Measurements from ENCODE around the gene FLYWCH1.

Gene FLYWCH1

DNA sequence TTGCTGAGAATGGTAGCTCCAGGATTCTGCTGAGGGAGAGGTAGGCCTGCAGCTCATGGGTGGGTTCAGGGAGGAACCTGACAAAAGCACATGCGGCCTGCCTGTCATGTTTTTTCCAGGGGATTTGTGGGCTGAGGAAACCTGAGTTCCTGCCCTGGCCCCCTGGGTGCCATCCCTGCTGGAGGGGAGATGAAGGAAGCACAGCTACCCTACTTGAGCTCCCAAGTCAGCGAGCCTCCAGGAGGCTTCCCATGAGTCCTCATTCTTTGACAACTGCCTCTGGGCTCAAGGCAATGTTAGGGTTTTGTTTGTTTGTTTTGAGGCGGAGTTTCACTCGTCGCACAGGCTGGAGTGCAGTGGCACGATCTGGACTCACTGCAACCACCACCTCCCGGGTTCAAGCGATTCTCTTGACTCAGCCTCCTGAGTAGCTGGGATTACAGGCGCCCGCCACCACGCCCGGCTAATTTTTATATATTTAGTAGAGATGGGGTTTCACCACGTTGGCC lies 12.1 kb upstream of the FLYWCH1 start:
- no peak for DNase-seq

GRCh38 chr16:2900526-2901075 lies 11.1 kb upstream of the FLYWCH1 start:
- DNase-seq, result no peak

DNA sequence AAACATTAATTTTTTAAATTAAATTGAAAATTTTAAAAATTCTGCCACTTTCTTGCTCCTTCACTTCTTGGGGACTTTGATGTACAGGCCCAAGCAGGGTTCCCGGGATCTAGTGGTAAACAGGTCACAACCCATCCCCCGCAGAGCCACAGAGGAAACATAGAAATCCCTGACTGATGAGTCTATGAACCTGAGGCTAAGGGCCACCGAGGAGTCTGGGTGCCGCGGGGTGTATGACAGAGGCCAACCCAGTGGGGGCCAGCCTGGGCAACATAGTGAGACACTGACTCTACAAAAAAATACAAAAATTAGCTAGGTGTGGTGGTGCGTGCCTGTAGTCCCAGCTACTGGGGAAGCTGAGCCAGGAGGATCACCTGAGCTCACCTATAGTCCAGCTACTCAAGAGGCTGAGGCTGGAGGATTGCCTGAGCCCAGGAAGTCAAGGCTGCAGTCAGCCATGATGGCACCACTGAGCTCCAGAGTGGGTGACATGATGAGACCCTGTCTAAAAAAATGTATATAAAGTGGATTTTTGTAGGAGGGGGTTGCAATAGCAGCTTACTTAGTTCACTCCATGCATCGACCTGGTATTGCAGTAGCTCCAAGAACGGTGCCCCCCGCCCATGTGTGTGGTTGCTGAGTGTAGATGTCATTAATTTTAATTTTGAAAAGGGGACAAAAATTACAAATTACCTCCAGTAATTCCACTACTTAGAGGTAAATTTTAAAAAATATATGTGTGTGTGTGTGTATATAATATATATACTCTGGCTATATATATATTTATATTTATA lies 9.2 kb upstream of the FLYWCH1 start:
- DNase-seq, result no peak

- peak; percentile 87 for DNase-seq
These were observed 7.4 kb upstream of the FLYWCH1 start for GRCh38 chr16:2904100-2904921.

DNA sequence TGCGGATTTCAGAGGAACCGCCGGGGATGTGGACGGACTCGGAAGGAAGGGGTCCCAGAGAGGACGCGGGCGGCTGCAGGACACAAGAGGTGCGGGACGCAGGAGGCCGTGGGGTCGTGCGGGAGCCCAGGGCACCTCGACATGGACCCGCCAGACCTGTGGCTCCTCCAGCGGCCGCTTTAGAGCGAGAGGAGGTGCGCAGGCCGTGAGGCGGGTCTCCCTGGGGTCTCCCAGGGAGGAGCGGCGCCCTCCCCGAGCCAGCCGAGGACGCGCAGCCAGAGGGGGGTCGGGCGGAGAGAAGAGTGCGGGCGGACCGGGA lies 6.8 kb upstream of the FLYWCH1 start:
- no peak for DNase-seq

DNA sequence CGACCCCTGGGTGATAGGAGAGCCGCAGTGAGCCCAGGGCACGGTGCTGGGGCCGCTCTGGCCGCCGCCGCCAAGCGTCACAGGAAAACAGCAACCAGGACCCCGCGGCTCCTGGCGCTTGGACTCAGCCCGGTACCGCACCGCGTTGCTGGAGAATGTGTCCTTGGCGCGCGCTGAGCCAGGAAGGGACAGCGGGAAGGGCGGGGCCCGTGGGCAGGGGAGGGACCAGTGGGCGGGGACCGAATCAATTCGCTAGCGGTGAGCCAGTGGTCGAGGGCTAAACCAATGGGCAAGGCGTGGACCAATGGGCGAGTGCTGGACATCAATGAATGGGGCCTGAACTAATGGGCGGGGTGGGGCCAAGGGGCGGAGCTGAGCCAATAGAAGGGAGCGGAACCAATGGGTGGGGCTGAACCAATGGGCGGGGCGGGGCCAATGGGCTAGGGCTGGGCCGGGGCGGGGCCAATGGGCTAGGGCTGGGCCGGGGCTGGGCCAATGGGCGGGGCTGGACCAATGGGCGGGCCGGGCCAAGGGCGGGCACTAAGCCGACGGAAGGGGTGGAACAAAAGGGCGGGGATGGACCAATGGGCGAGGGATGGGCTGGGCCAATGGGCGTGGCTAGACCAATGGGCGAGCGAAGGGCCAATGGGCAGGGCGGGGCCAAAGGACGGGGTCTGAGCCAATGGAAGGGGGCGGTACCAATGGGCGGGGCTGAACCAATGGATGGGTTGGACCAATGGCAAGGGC lies 6.3 kb upstream of the FLYWCH1 start:
- peak; percentile 99 for DNase-seq

GRCh38 chr16:2905988-2906387 lies 5.7 kb upstream of the FLYWCH1 start:
- no peak for DNase-seq

- peak; percentile 33 for DNase-seq
These were observed 4.5 kb upstream of the FLYWCH1 start for GRCh38 chr16:2907084-2907753.

DNA sequence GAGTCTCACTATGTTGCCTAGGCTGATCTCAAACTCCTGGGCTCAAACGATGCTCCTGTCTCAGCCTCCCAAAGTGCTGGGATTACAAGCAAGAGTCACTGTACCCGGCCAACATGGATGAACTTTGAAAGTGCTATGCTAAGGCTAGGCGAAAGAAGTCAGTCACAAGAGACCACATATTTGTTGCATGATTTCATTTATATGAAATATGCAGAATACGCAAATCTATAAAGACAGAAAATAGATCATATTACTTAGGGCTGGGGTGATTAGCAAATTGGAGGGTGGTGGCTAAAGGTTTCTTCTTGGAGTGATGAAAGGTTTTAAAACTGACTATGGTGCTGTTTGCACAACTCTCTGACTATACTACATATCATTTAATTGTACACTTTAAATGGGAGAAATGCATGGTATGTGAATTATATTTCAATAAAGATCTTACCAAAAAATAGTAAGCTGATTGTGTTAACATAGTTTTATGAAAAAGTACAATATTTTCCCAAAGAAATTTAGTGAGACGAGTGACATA lies 1.2 kb upstream of the FLYWCH1 start:
- DNase-seq, result no peak

DNA sequence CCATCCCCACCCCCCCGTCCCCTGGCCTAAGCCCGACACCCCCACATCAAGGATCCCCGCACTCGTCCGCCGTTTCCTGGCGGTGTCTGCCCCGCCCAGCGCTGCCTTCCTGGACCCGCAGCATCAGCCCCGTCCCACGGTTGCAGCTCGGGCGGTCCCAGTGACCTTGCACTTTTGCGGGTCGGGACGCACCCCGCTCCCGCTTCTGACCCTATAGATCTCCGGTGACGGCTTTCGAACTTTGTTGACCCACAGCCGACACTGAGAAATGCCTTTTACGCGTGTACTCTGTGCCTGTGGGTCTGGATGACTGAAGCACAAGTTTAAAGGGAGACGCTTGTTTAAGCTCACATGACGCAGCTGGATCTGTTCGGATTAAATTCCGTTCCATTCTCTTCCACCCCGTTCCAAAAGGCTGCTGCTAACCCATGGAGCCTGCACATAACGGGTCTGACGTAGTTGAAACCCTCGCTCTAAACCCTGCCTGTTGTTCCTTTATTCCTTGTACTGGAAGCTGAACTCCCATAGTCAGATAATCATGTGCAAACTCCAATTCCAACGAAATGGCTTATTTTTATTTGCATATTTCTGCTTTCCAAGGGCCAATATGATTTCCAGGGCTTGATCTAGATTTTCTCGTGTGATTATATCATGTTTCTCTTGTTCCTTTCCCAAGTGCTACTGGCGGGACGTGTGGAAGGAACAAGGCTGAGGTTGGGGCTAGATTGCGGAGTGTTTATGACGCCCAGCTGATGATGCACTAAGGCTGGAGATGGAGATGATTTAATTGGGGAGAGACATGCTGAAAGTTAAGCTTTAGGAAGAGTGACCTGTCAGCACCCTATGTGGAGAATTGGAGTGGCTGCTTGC lies 834 bp downstream of the FLYWCH1 start:
- DNase-seq, result peak; percentile 42

DNA sequence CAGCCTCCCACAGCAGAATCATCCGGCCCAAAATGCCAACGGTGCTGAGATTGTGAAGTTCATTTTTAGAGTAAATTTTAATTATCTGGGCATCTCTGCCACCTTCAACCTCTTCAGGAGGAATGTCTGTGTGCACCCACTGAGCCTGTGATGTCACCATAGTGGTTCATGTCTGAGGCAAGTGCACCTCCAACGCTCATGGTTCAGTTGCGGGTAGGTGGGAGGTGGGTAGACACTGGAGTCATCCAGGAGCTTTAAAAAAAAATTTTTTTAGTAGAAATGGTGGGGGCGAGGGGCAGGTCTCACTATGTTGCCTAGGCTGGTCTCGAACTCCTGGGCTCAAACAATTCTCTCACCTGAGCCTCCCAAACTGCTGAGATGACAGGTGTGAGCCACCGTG lies 1.9 kb downstream of the FLYWCH1 start:
- DNase-seq, result no peak

DNA sequence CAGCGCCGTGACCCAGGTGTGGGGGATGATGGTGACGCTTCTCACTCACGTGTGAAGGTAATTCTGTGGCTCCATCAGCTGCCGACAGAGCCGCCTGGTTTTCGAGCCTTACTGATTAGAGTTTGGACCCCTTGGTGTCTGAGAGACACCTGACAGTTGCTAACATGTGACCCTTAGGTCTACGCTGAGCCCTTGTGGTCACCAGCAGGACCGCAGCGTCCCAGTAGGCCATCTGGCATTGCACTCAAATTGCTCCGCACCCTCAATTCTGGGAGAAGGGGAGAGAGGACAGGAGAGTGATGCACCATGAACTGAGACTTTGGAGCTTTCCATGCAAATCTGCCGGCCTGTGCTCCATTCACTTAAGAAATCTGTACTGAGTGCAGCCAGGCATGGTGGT lies 2.5 kb downstream of the FLYWCH1 start:
- no peak for DNase-seq

GRCh38 chr16:2915196-2915929 lies 3.6 kb downstream of the FLYWCH1 start:
- peak; percentile 69 for DNase-seq

- peak; percentile 61 for DNase-seq
These were observed 8.0 kb downstream of the FLYWCH1 start for GRCh38 chr16:2919511-2920255.

GRCh38 chr16:2923481-2923880 lies 11.8 kb downstream of the FLYWCH1 start:
- no peak for DNase-seq

DNA sequence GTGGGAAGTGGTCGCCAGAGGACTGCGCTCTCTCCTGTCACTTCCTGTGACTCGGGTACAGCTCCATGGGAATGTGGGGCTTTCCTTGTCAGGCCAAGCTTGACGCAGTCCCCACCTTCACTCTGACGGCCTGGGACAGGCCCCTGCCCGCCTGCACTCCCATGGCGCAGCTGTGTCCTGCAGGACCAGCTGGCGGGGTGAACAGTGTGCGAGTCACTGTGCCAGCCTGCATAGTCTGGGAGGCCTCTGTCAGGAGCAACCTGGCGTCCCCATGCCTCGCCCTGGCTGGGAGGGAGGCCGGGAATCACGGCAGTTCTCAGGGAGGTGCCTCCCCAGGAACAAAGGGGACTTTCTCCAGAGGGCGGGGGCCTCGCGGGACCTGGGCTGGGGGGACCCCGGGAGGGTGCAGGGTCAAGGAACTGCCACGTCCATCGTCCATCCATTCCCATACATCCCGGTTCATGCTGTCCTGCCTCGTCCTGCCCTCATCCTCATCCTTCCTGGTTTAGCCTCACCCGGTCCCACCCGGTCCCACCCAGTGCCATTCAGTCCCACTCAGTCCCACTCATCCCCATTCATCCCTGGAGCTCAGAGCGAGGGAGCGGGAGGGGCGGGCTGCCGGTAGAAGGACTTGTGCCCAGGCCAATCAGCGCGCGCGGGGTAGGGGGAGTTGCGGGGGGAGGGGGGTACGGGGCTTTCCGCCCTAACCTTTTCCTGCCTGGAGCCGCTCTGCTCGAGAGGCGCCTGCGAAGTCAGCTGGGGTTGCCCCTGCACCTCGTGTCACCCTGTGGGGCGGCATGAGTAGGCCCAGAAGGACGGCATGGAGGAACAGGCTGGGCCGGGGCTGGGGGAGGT lies 13.4 kb downstream of the FLYWCH1 start:
- no peak for DNase-seq

DNA sequence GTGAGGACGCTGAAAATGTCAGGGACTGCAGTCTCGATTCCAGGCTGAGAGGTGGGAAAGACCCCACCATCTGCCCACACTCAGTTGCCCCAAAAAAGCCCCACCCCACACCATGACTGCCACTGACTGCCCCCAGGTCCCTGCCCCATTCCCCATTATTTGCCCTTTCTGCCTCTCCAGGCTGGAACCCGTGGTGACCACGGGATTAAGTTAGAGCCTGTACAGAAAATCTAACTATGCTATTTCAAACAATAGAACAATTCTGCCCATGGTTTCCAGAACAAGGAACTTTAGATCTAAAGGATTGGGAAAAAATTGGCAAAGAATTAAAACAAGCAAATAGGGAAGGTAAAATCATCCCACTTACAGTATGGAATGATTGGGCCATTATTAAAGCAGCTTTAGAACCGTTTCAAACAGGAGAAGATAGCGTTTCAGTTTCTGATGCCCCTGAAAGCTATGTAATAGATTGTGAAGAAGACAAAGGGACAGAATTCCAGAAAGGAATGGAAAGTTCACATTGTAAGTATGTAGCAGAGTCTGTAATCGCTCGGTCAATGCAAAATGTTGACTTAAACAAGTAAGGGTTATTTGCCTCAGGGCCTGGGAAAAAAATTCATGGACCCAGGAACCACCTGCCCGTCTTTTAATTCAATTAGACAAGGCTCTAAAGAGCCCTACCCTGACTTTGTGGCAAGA lies 14.4 kb downstream of the FLYWCH1 start:
- DNase-seq, result no peak

- no peak for DNase-seq
These were observed 14.9 kb downstream of the FLYWCH1 start for GRCh38 chr16:2926650-2926999.

All from NCI-H2227 treated with DMSO at 0.1 percent for 48 hours (cell line).